GM18508 (cell line): ENCODE measurements around the gene SNAI3.
"Not testable (repeated sequence)": the region's sequence is repeated elsewhere in the genome, so short reads cannot be mapped to it uniquely, and the experiment has no call there.

Experiments used
- ATAC-seq: cut with Tn5 transposase; IDR thresholded peaks from one replicate; pipeline ENCODE4 v1.9.1; 2021; ENCODE audit warnings: moderate number of reproducible peaks; ENCODE audit not compliant: insufficient read depth, unreplicated experiment

The SNAI3 gene

GRCh38 chr16:88676502-88677242, 9.6 kb downstream of the SNAI3 start:
- no peak for ATAC-seq

DNA sequence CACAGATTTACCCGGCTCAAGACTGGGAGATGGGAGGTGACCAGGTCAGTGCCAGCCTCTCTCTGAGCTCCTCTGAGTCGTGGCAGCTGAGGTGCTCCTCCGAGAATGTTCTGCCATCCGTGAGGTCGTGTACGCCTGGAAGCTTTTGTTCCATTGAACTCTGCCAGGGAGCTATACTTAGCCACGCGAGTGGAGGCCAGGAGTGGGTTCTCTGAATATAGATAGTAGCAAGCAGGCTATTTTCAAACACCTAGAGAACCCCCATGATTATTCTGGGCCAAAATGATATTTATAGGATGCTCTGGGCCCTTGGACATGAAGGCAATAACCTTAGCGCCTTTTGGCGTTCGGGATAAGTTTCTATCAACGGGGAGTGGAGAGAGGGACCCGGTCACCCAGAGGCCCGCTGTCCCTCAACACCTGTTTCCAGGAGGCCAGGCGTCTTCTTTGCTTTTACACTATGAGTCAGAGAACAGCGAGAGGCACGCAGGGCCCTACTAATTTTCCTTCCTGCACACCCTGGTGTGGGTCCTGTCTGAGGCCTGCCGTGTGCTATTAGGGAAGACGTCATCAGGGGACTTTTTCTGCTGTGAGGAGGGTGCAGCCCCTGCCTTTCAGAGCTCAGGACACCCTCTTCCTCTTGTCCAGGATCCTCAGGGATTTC, 12.5 kb downstream of the SNAI3 start:
- no peak for ATAC-seq

DNA sequence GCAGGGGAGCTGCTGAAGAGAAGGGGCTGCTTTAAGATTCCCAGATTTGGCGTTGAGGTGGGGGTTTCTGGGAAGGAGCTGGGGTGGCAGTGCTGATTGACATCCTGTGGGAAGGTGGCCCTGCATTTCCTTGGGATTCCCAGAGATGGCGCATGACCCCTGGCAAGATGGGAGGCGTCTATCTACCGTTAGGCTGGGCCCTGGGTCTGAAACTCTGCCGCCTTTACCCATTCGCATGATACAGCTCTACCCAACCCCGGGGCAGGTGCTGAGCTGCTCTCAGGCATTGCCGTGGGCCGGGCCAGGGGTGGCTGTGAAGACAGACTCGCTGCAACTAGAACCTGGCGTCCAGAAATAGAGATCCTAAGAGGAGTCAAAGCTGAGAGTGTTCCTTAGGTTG, 13.5 kb downstream of the SNAI3 start:
- ATAC-seq = no peak

DNA sequence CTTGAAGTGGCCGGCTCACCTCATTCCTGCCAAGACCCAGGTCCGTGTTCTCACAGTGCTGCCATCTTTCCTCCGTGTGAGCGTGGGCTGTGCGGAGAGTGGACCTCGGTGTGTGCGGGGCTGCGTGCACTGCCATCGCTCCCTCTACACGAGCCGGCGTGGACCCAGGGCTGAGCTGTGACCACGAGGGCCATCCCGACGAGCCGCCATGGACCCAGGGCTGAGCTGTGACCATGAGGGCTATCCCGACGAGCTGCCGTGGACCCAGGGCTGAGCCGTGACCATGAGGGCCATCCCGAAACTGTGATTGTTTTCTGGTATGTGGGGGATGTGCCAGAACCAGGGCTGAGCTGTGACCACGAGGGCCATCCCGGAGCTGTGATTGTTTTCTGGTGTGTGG, 14.5 kb downstream of the SNAI3 start:
- ATAC-seq = no peak

- ATAC-seq = no peak
These were observed 16.3 kb downstream of the SNAI3 start for GRCh38 chr16:88669980-88670379.

DNA sequence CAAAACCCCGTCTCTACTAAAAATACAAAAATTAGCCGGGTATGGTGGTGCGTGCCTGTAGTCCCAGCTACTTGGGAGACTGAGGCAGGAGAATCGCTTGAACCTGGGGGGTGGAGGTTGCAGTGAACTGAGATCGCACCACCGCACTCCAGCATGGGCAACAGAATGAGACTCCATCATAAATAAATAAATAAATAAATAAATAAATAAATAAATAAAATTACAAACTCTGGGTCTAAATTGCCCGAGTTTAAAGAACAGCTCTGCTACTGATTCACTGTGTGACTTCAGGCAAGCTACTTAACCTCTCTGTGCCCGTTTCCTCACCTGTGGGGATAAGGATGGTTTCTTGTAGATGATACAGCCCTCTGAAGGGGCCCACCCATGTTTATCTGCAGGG, 16.8 kb downstream of the SNAI3 start:
- not testable (repeated sequence) for ATAC-seq

GRCh38 chr16:88667461-88667860, 18.8 kb downstream of the SNAI3 start:
- ATAC-seq = no peak

GRCh38 chr16:88665570-88665969, 20.7 kb downstream of the SNAI3 start:
- ATAC-seq = no peak

DNA sequence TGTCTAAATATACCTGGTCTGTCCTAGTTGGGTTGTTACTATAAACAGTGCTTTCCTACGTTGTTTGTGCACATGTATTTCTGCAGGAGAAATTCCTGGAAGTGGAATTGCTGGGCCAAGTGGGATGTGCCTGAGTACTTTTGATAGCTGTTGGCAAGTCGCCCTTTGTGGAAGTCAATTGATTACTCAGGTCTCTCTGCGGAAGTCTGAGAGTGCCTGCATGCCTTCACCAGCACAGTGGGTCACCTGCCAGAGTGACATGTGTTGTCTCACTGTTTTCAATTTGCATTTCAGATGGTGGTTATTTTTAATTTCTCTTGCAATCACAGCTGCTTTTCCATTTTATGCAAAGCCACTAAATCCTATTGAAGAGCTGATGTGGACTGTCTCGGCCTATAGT, 21.2 kb downstream of the SNAI3 start:
- no peak for ATAC-seq

- ATAC-seq = peak; percentile 79
These were observed 23.3 kb downstream of the SNAI3 start, which contains the start of gene MVD for GRCh38 chr16:88662843-88663606. MVD (minus strand) TSS chr16:88663091; CDS start chr16:88663080, 11 bp downstream.

DNA sequence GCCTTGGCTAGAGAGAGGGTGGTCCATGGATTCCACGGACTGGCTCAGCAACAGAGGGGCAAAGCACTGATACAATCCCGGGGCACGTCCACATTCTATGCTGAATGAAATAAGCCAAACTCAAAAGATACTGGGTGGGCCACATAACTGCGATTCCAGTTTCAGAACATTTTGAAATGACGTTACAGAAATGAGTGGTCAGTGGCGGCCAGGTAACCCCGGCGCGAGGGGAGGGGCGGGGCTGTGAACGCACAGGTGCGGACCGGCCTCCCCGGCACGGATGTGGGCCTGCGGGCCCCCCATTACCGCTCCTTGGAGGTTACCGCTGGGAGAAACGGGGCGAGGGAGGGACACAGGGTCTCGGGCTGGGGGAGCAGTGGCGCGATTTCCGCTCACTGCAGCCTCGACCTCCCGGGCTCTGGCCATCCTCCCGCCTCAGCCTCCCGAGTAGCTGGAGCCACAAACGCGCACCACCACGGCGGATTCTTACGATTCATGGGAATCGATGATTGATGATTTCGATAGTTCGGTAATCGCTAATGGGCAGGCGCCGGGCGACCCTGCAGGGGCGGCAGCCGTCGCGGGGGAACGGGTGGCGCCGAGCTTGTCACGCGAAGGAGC, 24.0 kb downstream of the SNAI3 start:
- no peak for ATAC-seq

DNA sequence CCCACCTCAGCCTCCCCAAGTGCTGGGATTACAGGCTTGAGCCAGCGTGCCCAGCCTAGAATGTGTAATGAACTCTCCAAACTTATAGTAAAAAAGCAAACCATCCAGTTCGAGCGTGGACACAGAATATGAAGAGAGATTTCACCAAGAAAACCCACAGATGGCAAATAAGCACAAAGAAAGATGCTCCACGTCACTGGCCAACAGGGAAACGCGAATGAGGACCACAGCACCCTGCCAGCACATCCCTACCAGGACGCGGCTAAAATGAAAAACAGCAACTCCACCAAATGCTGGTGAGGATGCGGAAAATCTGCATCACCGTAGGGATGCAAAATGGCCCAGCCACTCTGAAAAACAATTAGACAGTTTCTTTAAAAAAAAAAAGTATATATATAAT, 24.8 kb downstream of the SNAI3 start:
- ATAC-seq = no peak

DNA sequence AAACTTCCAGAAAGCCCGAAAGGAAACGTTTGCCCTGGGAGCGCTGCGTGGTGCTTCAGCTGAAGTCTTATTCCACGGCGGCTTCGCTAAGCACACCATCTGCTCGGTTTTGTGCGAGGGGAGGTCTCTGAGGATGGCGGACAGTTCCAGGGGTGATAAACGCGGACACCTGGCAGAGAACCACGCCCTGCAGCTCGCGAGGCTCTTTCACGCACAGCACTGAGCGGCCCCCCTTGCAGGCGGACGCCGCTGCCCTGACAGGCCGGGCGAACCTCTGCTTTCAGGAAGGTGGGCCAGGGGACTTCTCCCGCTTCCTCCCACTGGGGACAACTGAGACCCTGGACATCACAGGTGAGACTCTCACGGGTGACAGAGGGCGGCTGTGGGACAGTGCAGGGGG, 27.1 kb downstream of the SNAI3 start:
- ATAC-seq = no peak

DNA sequence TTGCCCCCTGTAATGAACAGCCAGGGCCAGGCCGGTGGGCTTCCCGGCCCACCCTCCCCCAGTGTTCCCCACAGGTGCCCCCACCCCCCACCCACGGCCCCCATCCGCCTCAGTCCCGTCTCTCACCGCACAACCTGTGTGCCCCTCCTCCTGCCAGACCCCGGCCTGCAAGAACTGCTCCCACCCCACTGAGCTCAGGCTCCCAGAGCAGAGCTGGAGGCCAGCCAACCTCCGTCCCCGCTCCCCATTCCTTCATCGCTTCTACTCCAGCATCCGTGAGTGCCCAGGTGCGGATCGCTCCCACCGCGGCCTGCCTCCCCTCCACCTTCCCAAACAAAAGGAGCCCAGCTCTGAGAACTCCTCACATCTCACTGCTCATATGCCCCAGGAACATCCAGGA, 27.6 kb downstream of the SNAI3 start:
- no peak for ATAC-seq

- ATAC-seq = no peak
These were observed 28.9 kb downstream of the SNAI3 start for GRCh38 chr16:88657371-88657770.

- ATAC-seq = no peak
These were observed 29.9 kb downstream of the SNAI3 start for GRCh38 chr16:88656291-88656980.

GRCh38 chr16:88655733-88656281, 30.5 kb downstream of the SNAI3 start:
- no peak for ATAC-seq

- no peak for ATAC-seq
These were observed 31.1 kb downstream of the SNAI3 start for GRCh38 chr16:88655053-88655732.

- no peak for ATAC-seq
These were observed 31.8 kb downstream of the SNAI3 start for GRCh38 chr16:88654363-88655052.
